Stimulated activated CD4-positive, alpha-beta T cell treated with anti-CD3 and anti-CD28 coated beads, Interleukin-1b, Interleukin-23, amount 100 ng/mL, for 48 hours (primary cell): Measurements from ENCODE around the gene ODC1.
"Not testable (repeated sequence)": the region's sequence is repeated elsewhere in the genome, so short reads cannot be mapped to it uniquely, and the experiment has no call there.

Experiments used
- DNase-seq: peaks from one replicate; pipeline ENCODE4 v3.0.0-alpha.2; 2020

Gene ODC1

DNA sequence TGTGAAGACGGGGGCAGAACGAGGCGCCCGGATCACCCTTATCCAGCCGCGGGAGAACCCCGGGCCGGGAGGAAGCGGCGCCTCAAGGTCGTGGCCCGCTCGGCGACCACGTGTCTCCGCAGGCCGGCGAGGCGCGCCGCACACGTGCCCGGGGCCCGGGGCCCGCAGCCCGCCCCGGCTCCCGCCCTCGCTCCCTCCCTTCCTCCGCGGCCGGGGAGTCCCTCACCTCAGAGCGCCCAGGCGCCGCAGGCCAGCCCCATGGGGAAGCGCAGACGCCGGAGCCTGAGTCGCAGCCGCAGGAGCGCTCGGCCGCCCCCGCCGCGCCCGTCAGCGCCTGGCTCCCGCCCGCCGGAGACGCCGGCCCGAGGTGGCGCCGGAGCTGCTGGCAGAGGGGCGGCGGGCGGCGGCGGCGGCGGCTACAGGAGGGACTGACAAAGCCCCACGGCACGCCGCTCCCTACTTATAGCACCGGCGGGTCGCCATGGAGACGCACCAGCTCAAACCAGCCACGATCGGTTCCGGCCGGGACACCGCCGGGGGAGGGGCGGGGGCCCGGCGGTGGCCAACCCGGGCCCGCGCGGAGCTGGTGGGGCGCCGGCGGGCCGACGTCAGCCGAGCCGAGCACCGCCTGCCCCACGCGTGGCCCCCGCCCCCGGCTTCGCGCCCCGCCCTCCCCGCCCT is at the start of gene ODC1:
TSS of gene ODC1 (minus strand) at position 433 of the 681 bp plus-strand sequence. CDS start 3,295 bp downstream, outside the sequence.
- peak; percentile 97 for DNase-seq

DNA sequence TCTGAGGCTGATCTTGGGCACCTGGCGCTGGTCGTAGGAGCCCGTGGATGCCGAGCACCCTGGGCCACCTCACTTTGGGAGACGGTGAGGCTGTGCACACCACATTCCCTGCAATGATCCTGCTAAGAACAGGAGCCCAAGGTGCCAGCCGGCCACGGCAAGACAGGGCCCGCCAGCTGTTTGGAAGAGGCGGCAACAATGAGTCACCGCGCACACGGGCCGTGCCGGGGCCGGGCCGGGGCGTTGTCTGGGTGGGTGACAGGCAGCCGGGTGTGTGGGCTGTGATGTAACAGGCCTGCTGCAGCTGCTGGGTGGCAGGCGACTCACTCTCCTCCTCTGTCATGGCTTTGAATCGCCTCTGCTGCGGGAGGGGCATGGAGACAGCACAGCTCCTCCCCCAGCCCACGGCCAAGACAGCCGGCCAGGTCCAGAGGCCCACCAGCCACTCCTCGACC is 49.7 kb upstream of the ODC1 start:
- peak; percentile 63 for DNase-seq

- DNase-seq: no peak
Observed at GRCh38 chr2:10495988-10496313, 47.8 kb upstream of the ODC1 start.

GRCh38 chr2:10495311-10495987 is 47.3 kb upstream of the ODC1 start:
- no peak for DNase-seq

GRCh38 chr2:10494351-10495066 is 46.4 kb upstream of the ODC1 start:
- no peak for DNase-seq

- DNase-seq: peak; percentile 85
Observed at GRCh38 chr2:10493634-10494281, 45.6 kb upstream of the ODC1 start.

- DNase-seq: no peak
Observed at GRCh38 chr2:10493075-10493633, 45.0 kb upstream of the ODC1 start.

DNA sequence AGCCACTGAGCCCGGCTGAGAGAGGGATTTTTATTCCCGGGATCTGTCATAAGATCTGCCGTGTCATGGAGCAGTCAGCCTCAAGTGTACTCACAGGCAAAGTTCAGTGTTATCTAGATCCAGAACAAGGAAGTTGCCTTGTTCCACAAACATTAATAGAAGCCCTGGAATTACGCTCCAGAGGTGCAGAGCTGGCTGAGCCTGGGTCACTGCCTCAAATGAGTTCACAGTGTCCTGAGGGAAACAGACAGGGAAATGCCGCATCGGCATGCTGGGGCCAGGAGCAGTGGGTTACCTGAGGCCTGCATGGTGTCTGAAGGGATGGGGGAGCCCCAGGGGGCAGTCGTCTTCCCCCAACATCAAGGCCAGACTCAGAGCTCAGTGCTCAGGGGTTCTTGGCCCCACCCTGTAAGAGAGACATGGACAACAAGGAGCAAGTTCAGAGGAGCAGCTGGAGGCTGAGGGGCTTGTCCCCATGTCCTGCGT is 42.7 kb upstream of the ODC1 start:
- no peak for DNase-seq

DNA sequence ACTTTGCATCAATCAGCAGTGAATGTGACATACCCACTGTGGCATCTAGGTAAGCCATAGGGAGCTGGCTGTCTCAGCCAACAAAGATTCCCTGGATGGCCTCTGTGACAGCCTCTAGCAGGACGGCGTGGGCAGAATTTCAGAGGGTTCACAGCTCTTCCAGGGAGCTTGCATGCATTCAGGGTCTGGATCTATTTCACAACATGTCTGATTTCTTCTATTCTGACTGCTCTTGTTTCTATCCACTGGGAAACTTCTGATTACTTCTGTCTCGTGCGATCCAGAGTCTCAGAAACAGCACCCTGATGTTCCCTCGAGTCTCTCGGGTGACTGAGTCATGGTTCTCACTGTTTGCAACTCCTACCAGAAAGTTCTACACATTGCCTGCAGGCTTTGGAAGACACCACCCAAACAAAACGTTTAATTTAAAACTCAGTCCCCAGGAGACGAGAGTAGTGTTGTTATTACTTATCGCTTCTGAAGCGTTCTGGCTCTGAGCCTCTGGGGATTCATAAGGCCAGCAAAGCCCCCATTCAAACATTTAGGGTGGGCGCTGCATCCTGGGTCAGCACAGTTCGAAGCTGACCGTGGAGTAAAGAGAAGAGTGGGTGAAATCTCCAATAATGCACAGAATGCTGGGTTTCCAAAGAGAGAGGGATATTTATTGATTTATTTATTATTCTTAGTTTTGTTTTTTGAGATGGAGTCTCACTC is 41.9 kb upstream of the ODC1 start:
- no peak for DNase-seq

DNA sequence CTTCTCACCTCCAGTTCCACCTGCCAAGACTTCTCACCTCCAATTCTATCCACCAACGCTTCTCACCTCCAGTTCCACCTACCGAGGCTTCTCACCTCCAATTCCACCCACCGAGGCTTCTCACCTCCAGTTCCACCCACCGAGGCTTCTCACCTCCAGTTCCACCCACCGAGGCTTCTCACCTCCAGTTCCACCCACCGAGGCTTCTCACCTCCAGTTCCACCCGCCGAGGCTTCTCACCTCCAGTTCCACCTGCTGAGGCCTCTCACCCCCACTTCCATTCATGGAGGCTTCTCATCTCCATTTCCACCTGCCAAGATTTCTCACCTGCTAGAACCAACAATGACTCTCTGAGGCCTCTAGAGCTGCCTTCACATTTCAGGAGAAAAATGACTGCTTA is 40.0 kb upstream of the ODC1 start:
- not testable (repeated sequence) for DNase-seq

GRCh38 chr2:10487741-10488104 is 39.6 kb upstream of the ODC1 start:
- not testable (repeated sequence) for DNase-seq

DNA sequence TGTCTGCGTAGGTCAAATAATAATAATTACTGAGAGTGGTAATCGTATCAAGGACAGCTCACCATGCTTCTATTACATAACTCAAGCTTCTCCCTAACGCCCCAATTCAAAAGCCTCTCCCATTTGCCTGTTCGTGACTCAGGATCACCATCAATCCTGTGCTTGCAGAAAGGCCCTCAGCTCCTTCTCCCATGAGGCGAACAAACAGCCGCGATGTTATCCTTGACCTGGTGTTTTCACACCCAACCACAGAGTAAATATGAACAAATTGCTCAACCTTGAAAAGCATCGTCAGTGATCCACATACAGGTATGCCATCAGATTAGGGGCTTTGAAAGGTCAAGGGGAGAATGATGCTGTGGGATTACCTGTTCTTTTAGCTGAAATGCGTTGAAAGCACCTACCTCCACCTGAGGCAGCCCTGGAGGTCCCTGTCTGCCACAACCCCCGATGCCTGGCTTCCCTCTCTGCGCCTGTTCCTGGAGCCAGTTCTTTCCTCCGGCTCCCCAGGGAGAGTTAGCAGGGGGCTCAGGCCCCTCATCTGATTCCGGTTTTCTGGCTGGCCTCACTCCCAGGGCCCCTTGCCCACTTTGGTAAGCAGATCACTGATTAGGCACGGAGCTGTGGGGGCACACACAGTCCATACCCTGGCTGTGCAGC is 39.1 kb upstream of the ODC1 start:
- no peak for DNase-seq

- DNase-seq: no peak
Observed at GRCh38 chr2:10486601-10487079, 38.5 kb upstream of the ODC1 start.

DNA sequence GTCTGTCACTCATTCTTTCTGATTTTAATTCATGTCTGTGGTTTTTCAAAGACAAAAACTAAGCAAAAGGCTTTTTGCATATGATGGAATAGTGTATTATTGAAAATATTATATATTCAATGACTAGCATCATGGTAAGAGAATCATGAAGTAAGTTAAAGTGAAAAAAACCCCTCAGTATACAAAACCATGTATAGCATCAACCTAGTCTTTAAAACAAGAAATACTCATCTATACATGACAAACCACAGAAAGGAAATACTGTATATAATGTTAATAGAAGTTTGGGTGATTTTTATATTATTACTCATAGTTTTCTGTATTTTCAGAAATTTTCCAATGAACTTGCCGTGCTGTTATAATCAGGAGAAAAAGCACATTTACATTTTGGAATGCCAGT is 38.0 kb upstream of the ODC1 start:
- DNase-seq: no peak

- DNase-seq: no peak
Observed at GRCh38 chr2:10482913-10483312, 34.8 kb upstream of the ODC1 start.

DNA sequence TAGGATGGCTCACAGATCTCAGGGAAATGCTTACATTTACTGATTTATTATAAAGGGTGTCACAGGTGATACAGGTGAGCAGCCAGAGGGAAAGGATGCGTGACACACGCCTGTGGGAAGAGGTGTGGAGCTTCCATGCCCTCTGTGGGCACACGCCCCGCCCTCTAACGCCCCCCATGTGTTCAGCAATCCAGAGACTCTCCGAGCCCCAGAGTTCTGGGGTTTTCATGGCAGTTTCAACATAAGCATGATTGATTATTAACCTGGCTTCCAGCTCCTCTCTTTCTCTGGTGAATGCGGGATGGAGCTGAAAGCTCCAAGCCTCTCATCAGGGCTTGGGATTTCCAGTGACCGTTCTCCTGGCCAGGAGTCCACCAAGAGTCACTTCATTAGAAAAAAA is 34.3 kb upstream of the ODC1 start:
- no peak for DNase-seq

DNA sequence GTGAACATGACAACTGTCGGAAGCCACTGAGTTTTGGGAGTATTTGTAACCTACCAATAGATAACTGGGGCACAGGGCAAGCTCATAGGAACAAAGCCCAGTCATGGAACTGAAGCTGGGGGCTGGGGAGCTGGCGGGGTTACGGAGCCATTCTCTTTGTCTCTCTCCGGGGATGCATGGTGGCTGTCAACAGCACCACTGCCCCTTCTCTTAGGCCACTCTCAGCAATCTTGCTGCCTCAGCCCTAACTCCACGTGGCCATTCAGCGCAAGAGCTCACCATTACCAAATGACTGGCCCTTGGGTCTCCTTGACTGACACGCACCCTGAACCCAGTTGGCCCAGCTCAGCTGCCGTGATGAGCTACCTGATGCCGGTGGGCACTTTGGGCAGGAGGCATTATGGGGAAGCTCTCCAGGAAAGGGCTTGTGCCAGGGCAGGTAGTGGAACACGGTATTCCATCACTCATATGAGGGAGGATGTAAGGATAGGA is 33.6 kb upstream of the ODC1 start:
- no peak for DNase-seq

DNA sequence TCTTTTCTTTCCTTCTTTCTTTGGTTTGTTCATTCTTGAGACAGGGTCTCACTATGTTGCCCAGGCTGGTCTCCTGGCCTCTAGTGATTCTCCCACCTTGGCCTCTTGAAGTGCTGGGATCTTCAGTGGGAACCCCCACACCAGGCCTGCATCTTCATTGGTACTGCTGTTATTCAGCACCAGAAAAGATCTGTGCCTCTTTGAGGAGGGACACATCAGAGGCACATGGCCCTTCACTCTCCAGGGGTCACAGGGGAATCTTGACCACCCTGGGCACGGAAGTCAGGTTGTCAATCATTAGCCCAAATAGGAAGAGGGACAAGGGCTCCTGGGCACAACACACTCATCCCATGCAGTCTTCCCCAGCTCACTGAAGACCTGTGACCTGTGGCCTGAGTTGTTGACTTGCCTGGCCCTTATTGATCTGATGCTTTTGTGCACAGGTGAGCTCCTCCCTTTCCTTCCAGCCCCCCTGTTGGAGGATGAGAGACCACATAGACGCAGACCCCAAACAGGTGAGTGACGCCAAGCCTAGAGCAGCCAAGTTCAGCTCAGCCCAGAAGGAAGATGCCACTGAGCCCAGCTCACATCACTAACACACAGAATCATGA is 33.0 kb upstream of the ODC1 start:
- no peak for DNase-seq

DNA sequence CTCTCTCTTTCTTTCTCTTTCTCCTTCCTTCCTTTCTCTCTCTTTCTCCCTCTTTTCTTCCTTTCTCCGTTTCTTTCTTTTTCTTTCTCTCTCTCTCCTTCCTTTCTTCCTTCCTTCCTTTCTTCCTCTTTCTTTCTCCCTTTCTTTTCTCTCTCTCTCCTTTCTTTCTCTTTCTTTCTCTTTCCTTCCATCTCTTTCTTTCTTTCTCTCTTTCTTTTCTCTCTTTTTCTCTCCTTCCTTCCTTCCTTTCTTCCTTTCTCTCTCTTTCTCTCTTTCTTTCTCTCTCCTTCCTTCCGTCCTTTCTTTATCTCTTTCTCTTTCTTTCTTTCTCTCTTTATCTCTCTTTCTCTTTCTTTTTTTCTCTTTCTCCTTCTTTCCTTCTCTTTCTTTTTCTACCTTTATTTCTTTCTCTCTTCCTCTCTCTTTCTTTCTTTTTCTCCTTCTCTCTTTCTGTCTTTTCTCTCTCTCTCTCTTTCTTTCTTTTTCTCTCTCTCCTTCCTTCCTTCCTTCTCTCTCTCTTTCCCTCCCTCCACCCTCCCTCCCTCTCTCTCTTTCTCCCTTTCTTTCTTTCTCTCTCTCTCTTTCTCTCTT is 32.3 kb upstream of the ODC1 start:
- DNase-seq: no peak

DNA sequence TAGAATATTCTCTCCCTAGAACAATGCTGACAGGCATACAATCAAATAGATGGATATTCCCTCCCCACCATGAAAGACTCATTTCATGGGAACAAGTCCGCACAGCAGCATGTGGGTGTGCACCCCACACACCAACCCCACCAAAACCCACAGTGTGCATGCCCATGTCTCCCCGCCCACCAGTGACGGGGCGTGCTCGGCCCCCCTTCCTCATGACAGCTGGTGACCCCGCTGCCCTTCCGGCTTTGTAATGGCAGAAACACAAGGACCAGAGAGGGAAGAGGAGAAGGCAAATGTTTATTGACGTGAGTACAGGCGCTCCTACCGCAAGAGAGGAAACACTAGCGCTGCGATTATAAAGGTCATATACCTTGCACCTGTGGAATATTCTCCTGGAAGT is 30.8 kb upstream of the ODC1 start:
- DNase-seq: no peak

- DNase-seq: no peak
Observed at GRCh38 chr2:10478298-10478625, 30.1 kb upstream of the ODC1 start.
